ENCODE data around the gene OR51V1.
"Not testable (repeated sequence)": the region's sequence is repeated elsewhere in the genome, so short reads cannot be mapped to it uniquely, and the experiment has no call there.

Gene OR51V1

GRCh38 chr11:5164807-5165206, 35.7 kb downstream of the OR51V1 start:
- DNase-seq, result not testable (repeated sequence)

- DNase-seq, result not testable (repeated sequence)
Measured at GRCh38 chr11:5161045-5161444, 39.4 kb downstream of the OR51V1 start.

GRCh38 chr11:5160217-5160616, 40.3 kb downstream of the OR51V1 start:
- not testable (repeated sequence) for DNase-seq

- no peak for DNase-seq
Measured at GRCh38 chr11:5159806-5160205, 40.7 kb downstream of the OR51V1 start.

- DNase-seq, result no peak
Measured at GRCh38 chr11:5154657-5155056, 45.8 kb downstream of the OR51V1 start, which contains the start of gene OR52A1. OR52A1 (minus strand) TSS chr11:5154757; CDS start chr11:5152369, 2,388 bp downstream.

GRCh38 chr11:5153574-5154431, 46.7 kb downstream of the OR51V1 start:
- no peak for DNase-seq

GRCh38 chr11:5151713-5152153, 48.7 kb downstream of the OR51V1 start:
- DNase-seq, result no peak

Measured in CD4-positive, alpha-beta T cell treated with Interleukin-1 beta for 1 hour (primary cell).